Activated CD4-positive, alpha-beta T cell treated with anti-CD3 and anti-CD28 coated beads for 24 hours (primary cell): ENCODE results near the gene LGR6.
"Not testable (repeated sequence)": the region's sequence is repeated elsewhere in the genome, so short reads cannot be mapped to it uniquely, and the experiment has no call there.

Source experiments
- DNase-seq, 2 donors: peaks; one replicate each; pipeline ENCODE4 v3.0.0-alpha.2; 2020; ENCODE audit warnings: low read depth in 2 of 2

The LGR6 gene

GRCh38 chr1:202329891-202330290, 136.3 kb downstream of the LGR6 start:
- no peak for DNase-seq

- DNase-seq, result no peak
Measured at GRCh38 chr1:202333861-202334260, 140.3 kb downstream of the LGR6 start.

- no peak for DNase-seq
Measured at GRCh38 chr1:202343652-202344349, 150.2 kb downstream of the LGR6 start.

- no peak for DNase-seq
Measured at GRCh38 chr1:202348005-202348508, 154.5 kb downstream of the LGR6 start.

- DNase-seq, result peak; percentile 88 to 91
Measured at GRCh38 chr1:202348509-202349205, 155.1 kb downstream of the LGR6 start, which contains the start of gene PPP1R12B. Gene PPP1R12B (plus strand): TSS chr1:202348699. CDS start chr1:202348852, 153 bp downstream.

- DNase-seq, result no peak
Measured at GRCh38 chr1:202349206-202349928, 155.8 kb downstream of the LGR6 start.

- no peak for DNase-seq
Measured at GRCh38 chr1:202351725-202352124, 158.1 kb downstream of the LGR6 start.

- DNase-seq, result not testable (repeated sequence)
Measured at GRCh38 chr1:202352583-202353197, 159.1 kb downstream of the LGR6 start.

GRCh38 chr1:202355944-202356553, 162.4 kb downstream of the LGR6 start:
- no peak for DNase-seq

- DNase-seq, result no peak
Measured at GRCh38 chr1:202357506-202357905, 163.9 kb downstream of the LGR6 start.

GRCh38 chr1:202361224-202361623, 167.6 kb downstream of the LGR6 start:
- no peak for DNase-seq

GRCh38 chr1:202361701-202362100, 168.1 kb downstream of the LGR6 start:
- no peak for DNase-seq

GRCh38 chr1:202362212-202362611, 168.6 kb downstream of the LGR6 start:
- DNase-seq, result no peak

GRCh38 chr1:202365092-202365815, 171.7 kb downstream of the LGR6 start:
- no peak for DNase-seq

GRCh38 chr1:202367271-202367670, 173.7 kb downstream of the LGR6 start:
- no peak for DNase-seq
